Large intestine (tissue), 3 donors: ENCODE results near the gene CCDC88A. TPM values are rescaled to one million over a fixed set of nuclear protein-coding genes. Genes with fewer than 3 reads are reported as not detected.
"Not testable (repeated sequence)": the region's sequence is repeated elsewhere in the genome, so short reads cannot be mapped to it uniquely, and the experiment has no call there.

Experiments
- DNase-seq, 2 donors: peaks; one replicate each; pipeline versions ENCODE4 v3.0.0 to v3.0.0-alpha.2; 2013
- H3K27ac ChIP-seq: one replicate; pipeline ENCODE4 v1.5.1; 2013; ENCODE audit warnings: low read length
- H3K27me3 ChIP-seq: 2 replicates; pipeline ENCODE4 v1.6.1; 2013; ENCODE audit warnings: low read length; ENCODE audit not compliant: control insufficient read depth, insufficient read depth
- H3K36me3 ChIP-seq: 2 replicates; pipeline ENCODE4 v1.6.1; 2013; ENCODE audit warnings: low read length; ENCODE audit not compliant: control insufficient read depth, insufficient read depth
- H3K4me1 ChIP-seq: one replicate; pipeline ENCODE4 v1.6.1; 2013; ENCODE audit warnings: low read length; ENCODE audit not compliant: control insufficient read depth, insufficient read depth
- H3K4me3 ChIP-seq: one replicate; pipeline ENCODE4 v1.5.1; 2013; ENCODE audit warnings: low read length
- H3K9me3 ChIP-seq: one replicate; pipeline ENCODE4 v1.6.1; 2013; ENCODE audit warnings: mild to moderate bottlenecking, low read depth, low read length, moderate library complexity; ENCODE audit not compliant: control insufficient read depth
- WGBS: methylation state at CpG from one replicate; pipeline ENCODE4 v1.1.5; 2013; ENCODE audit warnings: low lambda C conversion rate; ENCODE audit not compliant: insufficient coverage; 5-methylcytosine and 5-hydroxymethylcytosine counted together
- polyA plus RNA-seq: library from polyadenylated mRNA; unstranded; fragments of 120-200 nt; gene quantifications from one replicate; pipeline ENCODE4 v1.2.1, GENCODE V29; 2013

Gene CCDC88A
- polyA plus RNA-seq, 1 donor = 27.8 TPM

DNA sequence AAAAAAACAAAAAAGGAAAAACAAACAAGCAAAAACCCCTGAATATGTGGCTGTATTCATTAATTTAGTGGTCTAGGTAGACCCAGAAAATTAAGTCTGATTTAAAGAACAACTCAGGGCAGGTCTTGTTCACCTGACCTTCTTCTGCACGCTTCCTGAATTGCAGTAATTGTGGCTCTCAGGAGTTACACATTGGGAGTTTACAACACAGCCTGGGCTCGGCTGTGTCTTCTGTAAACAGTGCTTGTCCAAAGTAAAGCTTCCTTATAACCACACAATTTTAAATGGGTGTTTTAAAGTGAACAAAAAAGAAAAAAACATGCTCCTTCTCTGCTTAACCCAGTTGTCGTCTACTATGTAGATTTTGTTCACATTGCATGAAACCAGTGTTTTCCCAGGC lies 142.3 kb downstream of the CCDC88A start:
- Histone ChIP-seq H3K36me3 (no peaks in the 10 kb centered on the region), H3K9me3 (no peaks in the 10 kb centered on the region), H3K4me3 (no peak overlapping the region), H3K4me1 (no peaks in the 10 kb centered on the region), H3K27me3 (no peaks in the 10 kb centered on the region), H3K27ac (no peak overlapping the region)
- DNase-seq = peak in 1 of 2 donors; percentile 9
- 51% methylated on average over 2 of the region's 3 CpGs for WGBS

DNA sequence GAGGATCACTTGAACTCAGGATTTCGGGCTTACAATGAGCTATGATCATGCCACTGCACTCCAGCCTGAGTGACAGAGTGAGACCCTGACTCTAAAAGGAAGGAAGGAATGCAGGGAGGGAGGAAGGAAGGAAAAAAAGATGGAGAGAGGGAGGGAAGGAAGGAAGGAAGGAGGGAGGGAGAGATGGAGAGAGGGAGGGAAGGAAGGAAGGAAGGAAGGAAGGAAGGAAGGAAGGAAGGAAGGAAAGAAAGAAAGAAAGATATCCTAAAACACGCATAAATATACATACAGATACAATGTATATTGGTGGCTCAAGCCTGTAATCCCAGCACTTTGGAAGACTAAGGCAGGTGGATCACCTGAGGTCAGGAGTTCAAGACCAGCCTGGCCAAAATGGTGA lies 145.3 kb downstream of the CCDC88A start:
- H3K27me3 ChIP-seq, DNase-seq, H3K27ac ChIP-seq, H3K9me3 ChIP-seq, H3K4me1 ChIP-seq, H3K36me3 ChIP-seq, H3K4me3 ChIP-seq: not testable (repeated sequence)
- no CpG with 5 or more reads among the region's 2 CpGs for WGBS

DNA sequence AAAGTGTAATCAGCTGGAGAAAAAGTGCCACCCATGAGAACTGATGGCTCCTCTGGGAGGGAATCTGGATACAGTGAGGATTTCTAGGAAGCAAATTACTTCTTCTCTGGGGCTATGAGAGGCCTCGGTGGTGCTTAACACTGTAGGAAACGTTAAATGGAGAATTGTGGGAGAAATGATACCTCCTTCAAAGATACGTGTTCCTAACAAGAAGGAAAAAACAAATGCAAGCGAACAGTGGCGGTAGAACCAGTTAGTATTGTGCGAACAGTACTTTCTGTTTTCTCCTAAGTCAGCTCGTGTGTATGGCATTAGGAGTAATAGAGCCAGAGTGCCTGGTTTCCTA lies 150.0 kb downstream of the CCDC88A start:
- peak in 1 of 2 donors; percentile 49 for DNase-seq
- peak overlapping the region; percentile 94 for H3K4me3 ChIP-seq
- WGBS = no CpG with 5 or more reads among the region's 7 CpGs
- peak overlapping the region; percentile 77 for H3K27ac ChIP-seq
- H3K27me3 ChIP-seq = no peaks in the 10 kb centered on the region
- no peaks in the 10 kb centered on the region for H3K9me3 ChIP-seq
- H3K4me1 ChIP-seq = peaks cover 6% of the 10 kb centered on the region
- peaks cover 6% of the 10 kb centered on the region for H3K36me3 ChIP-seq

DNA sequence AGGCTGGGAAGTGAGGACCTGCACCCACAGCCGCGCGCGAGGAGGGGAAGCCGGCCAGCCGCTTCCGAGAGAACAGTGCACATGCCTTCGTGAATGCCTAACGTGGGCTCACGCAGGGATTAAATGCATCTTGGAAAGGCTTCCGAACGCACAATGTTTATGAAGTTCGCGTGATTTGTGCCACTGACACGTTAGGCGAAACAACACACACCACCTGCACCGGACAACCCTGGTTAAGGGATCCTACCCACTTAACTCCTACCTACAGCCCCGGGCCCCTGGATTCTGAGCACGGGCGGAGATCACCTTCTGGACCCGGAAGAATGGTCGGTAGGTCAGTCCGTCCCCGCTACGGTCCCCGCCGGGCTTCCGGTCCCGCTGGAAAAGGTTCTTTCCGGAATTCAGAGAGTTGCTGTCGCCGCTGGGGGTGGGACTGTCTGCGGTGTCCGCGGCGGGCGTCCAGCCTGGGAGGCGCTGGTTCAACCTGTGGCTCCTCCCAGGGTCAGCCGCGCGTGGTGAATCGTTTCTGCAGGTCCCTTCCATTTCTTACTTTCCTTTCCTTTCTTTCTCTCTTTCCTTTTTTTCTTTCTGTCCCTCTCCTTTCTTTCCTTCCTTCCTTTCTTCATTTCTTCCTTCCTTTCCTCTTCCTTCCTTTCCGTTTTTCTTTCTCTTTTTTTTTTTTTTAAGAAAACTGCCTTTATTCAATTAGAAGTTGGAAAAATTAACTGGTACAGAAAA lies 150.6 kb downstream of the CCDC88A start, which contains the start of gene MTIF2:
Gene MTIF2 (minus strand): TSS at position 325 of the 738 bp plus-strand sequence. CDS start 5,373 bp downstream, outside the sequence.
- H3K9me3 ChIP-seq = no peaks in the 10 kb centered on the region
- WGBS = 0% methylated on average over 6 of the region's 43 CpGs
- peak; percentile 91 to 96 for DNase-seq
- H3K27ac ChIP-seq = peak within 1 kb of the TSS; percentile 77
- peaks cover 6% of the 10 kb centered on the region for H3K4me1 ChIP-seq
- H3K4me3 ChIP-seq = peak within 1 kb of the TSS; percentile 94
- peaks cover 9% of the 10 kb centered on the region for H3K36me3 ChIP-seq
- H3K27me3 ChIP-seq = no peaks in the 10 kb centered on the region

DNA sequence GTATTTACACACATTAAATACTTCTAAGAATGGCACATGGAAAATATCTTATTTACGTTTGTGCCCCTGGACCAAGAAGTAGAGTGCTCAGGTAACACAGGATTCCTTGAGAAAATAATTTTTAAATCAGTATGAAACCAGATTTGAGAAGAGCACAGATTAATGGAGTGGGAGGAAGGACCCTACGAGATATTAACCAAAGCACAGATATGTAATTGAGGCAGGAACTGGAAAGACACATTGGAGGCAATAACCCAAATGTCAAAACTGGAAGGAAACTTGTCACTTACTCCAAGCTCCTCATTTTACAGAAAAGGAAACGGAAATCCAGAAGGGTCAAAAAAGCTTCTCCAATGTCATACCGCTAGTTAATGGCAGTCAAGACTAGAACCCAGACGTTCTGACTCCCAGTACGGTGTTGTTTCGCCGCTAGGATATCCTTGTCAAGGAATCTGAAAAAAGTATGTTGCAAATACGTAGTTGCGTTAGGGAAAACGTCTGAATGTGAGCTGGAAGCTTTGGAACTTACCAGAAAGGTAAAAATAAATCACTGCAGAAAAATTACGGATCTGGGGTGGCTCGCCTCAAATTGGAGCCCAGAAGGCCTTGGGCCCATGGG lies 151.3 kb downstream of the CCDC88A start:
- Histone ChIP-seq H3K4me3 (peak overlapping the region; percentile 94), H3K9me3 (no peaks in the 10 kb centered on the region), H3K36me3 (peaks cover 12% of the 10 kb centered on the region), H3K27ac (peak overlapping the region; percentile 77), H3K27me3 (no peaks in the 10 kb centered on the region), H3K4me1 (peaks cover 6% of the 10 kb centered on the region)
- WGBS = 37% methylated on average over 2 of the region's 13 CpGs
- DNase-seq = no peak

DNA sequence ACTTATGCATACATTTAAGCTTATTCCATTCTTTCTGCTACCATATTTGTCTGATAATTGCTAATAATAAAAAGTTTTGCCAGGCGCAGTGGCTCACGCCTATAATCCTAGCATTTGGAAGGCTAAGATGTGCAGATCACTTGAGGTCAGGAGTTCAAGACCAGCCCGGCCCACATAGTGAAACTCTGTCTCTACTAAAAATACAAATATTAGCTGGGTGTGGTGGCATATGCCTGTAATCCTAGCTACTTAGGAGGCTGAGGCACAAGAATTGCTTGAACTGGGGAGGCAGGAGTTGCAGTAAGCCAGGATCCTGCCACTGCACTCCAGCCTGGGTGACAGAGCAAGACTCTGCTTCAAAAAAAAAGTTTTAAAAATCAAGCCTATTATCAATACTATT lies 160.1 kb downstream of the CCDC88A start:
- H3K4me1 ChIP-seq = not testable (repeated sequence)
- WGBS = no CpG with 5 or more reads among the region's 3 CpGs
- peaks cover 41% of the 10 kb centered on the region for H3K36me3 ChIP-seq

DNA sequence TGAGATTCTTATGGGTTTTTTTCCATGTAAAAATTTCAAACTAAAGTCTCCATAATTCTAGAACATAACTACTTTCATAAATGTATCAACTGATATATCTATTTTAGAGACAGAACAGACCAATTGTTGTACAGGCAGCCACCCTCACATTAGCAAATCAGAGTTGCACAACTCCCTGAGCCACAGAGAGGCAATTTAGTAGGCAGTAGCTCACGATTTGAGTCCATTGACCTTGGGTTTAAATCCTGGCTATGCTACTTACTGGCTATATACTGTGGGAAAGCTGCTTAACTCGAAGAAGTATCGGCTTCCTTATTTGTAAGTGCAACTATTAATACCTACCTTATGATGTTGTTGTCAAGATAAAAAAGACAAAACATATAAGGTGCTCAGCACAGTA lies 166.8 kb downstream of the CCDC88A start:
- peak; percentile 40 to 58 for DNase-seq
- no CpG with 5 or more reads among the region's 3 CpGs for WGBS
- H3K9me3 ChIP-seq = no peaks in the 10 kb centered on the region
- H3K27me3 ChIP-seq = no peaks in the 10 kb centered on the region
- H3K27ac ChIP-seq = no peak overlapping the region
- H3K36me3 ChIP-seq = peaks cover 38% of the 10 kb centered on the region
- no peaks in the 10 kb centered on the region for H3K4me1 ChIP-seq
- H3K4me3 ChIP-seq = no peak overlapping the region

More for the DNA sequence above, 160.1 kb downstream of the CCDC88A start:
- not testable (repeated sequence) for H3K9me3 ChIP-seq, H3K4me3 ChIP-seq, DNase-seq, H3K27me3 ChIP-seq, H3K27ac ChIP-seq

DNA sequence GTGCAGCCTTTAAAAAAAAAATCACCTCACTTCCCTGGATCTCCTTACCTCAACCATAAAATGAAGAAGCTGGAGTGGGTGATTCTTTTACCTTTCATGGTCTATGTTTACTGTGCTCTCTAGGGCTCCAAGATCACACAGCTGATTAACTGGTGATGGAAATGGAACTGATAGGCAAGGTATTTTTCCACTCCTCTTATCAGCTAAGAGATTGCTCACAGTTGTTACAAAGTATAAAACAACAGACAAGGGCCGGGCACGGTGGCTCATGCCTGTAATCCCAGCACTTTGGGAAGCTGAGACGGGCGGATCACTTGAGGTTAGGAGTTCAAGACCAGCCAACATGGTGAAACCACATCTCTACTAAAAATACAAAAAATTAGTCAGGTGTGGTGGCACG lies 172.6 kb downstream of the CCDC88A start:
- DNase-seq = no peak
- Histone ChIP-seq H3K27ac (no peak overlapping the region), H3K4me1 (no peaks in the 10 kb centered on the region), H3K27me3 (no peaks in the 10 kb centered on the region), H3K36me3 (peaks cover 47% of the 10 kb centered on the region), H3K9me3 (no peaks in the 10 kb centered on the region), H3K4me3 (no peak overlapping the region)
- no CpG with 5 or more reads among the region's 5 CpGs for WGBS

DNA sequence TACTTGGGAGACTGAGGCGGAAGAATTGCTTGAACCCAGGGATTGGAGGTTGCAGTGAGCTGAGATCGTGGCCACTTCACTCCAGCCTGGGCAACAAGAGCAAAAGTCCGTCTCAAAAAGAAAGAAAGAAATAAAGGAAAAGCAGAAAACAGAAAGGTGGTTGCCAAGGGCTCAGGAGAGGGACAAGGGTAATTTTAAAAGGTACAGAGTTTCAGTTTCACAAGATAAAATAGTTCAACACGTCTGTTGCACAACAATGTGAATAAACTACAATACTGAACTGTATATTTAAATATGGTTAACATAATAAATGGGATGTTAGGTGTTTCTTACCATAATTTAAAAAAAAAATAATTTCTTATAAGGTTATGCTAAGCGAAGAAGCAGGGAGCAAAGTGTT lies 174.2 kb downstream of the CCDC88A start:
- H3K27me3 ChIP-seq = no peaks in the 10 kb centered on the region
- 88% methylated on average over 4 of the region's 5 CpGs for WGBS
- peaks cover 46% of the 10 kb centered on the region for H3K36me3 ChIP-seq
- DNase-seq = no peak
- no peak overlapping the region for H3K27ac ChIP-seq
- no peaks in the 10 kb centered on the region for H3K9me3 ChIP-seq
- no peak overlapping the region for H3K4me3 ChIP-seq
- no peaks in the 10 kb centered on the region for H3K4me1 ChIP-seq

DNA sequence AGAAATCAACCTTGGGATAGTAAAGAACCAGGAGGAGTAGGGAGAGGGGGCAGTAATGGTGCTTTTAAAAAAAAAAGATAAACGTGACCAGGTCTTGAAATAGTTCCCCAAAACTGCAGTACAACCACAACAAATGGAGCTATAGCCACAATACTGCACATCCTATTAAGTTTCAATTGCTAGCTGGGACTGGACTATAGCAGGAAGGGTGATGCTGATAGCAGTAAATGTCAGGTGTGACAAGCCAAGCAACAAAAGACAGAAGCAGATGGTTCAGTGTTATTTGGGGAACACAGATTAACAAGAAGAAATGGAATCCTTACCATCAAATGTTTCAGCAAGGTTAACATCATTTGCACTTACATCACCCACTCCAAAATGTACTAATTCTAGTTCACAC lies 177.0 kb downstream of the CCDC88A start:
- no peak overlapping the region for H3K27ac ChIP-seq

More for the DNA sequence above, 177.0 kb downstream of the CCDC88A start:
- no peak for DNase-seq
- Histone ChIP-seq H3K4me3 (no peak overlapping the region), H3K36me3 (peaks cover 29% of the 10 kb centered on the region), H3K4me1 (no peaks in the 10 kb centered on the region), H3K9me3 (no peaks in the 10 kb centered on the region), H3K27me3 (no peaks in the 10 kb centered on the region)
- WGBS = 67% methylated on average over 1 of the region's 1 CpG
